ENCODE measurements around the gene TRIM13. TPM values are rescaled to one million over a fixed set of nuclear protein-coding genes. Genes with fewer than 3 reads are reported as not detected.

Gene TRIM13
- total RNA-seq, 1 experiment from 2014 or later = 45.4 TPM

- no peak overlapping the region for H3K4me3 Mint-ChIP-seq
- Histone ChIP-seq H3K79me1 (ENCODE audit: insufficient read depth, low read depth, low read length, poor library complexity, severe bottlenecking) (no peaks in the 10 kb centered on the region), H2BK12ac (ENCODE audit: insufficient read length, low read depth, low read length) (no peak overlapping the region)
These were observed 21.0 kb downstream of the TRIM13 start for GRCh38 chr13:50017819-50018218.

More at GRCh38 chr13:50017819-50018218, 21.0 kb downstream of the TRIM13 start:
- Histone ChIP-seq H4K20me1 (ENCODE audit: control insufficient read depth, insufficient read depth, insufficient read length) (no peaks in the 10 kb centered on the region), H2BK15ac (ENCODE audit: low read depth, low read length) (no peak overlapping the region), H3K79me2 (ENCODE audit: insufficient read depth, low read length) (no peaks in the 10 kb centered on the region), H3K4me1 (ENCODE audit: insufficient read depth, low read length) (no peaks in the 10 kb centered on the region; the same call in 1 of the 2 replicates), H4K91ac (ENCODE audit: insufficient read length, low read depth, low read length) (no peak overlapping the region), H3K4ac (ENCODE audit: low read depth, low read length) (no peak overlapping the region), H3K27ac (ENCODE audit: insufficient read length, low read depth, low read length) (no peak overlapping the region), H4K5ac (ENCODE audit: insufficient read length, low read depth, low read length) (no peak overlapping the region), H3K18ac (ENCODE audit: insufficient read length, low read depth, low read length) (no peak overlapping the region), H4K8ac (replicated peaks; ENCODE audit: insufficient read length, low read depth, low read length) (no peak overlapping the region), H3K14ac (ENCODE audit: insufficient read depth, low read length) (no peak overlapping the region), H2AK5ac (ENCODE audit: insufficient read length, low read length) (no peak overlapping the region), H3K23ac (ENCODE audit: insufficient read length, low read depth, low read length) (no peak overlapping the region), H2BK120ac (ENCODE audit: low read depth, low read length, poor library complexity, severe bottlenecking) (no peak overlapping the region), H3K56ac (ENCODE audit: insufficient read length, low read depth, low read length) (no peak overlapping the region), H3K4me2 (ENCODE audit: insufficient read depth, insufficient read length, low read length) (no peak overlapping the region), H3K23me2 (ENCODE audit: insufficient read length, low read depth, low read length, poor library complexity, severe bottlenecking) (no peaks in the 10 kb centered on the region), H2BK20ac (ENCODE audit: low read depth, low read length, poor library complexity, severe bottlenecking) (no peak overlapping the region), H3K9me3 (ENCODE audit: control insufficient read depth, low read depth, low read length) (no peaks in the 10 kb centered on the region), H3K27me3 (ENCODE audit: insufficient read depth, low read length) (no peaks in the 10 kb centered on the region), H3K9ac (ENCODE audit: extremely low read depth, insufficient read length, low read length) (no peak overlapping the region), H2AFZ (ENCODE audit: low read length) (no peak overlapping the region), H3T11ph (ENCODE audit: low read length) (no peak overlapping the region), H2BK5ac (ENCODE audit: insufficient read length, low read length) (no peak overlapping the region)
- Mint-ChIP-seq H3K27ac (no peak overlapping the region), H3K4me1 (peaks cover 28 to 31% of the 10 kb centered on the region in 2 experiments), H3K9me3 (no peaks in the 10 kb centered on the region), H3K36me3 (ENCODE audit: insufficient read depth in 1 of 3, low read depth in 3 of 3) (peaks cover 14 to 26% (median 15%) of the 10 kb centered on the region in 3 experiments; a peak in 6 of 7 replicates), H3K27me3 (ENCODE audit: low read depth) (no peaks in the 10 kb centered on the region)
- no peak for TF ChIP-seq CTCF (conservative IDR thresholded peaks at IDR 0.05)
- no peak for DNase-seq
